Esophagus squamous epithelium (tissue), 5 donors: ENCODE results near the gene DNAJC17. TPM values are rescaled to one million over a fixed set of nuclear protein-coding genes. Genes with fewer than 3 reads are reported as not detected.
A peak's percentile ranks its signal among the peaks of the same experiment; 100 is the strongest.

Experiments
- DNase-seq: peaks from one replicate; lab custom pipeline; 2025; lab: John Stamatoyannopoulos, UW
- H3K27ac ChIP-seq, 4 donors: fragments of 200-600 bp; sonication (generic); one replicate each; pipeline ENCODE4 v1.5.1; 2016 to 2019; ENCODE audit warnings: mild to moderate bottlenecking in 1 of 4
- H3K27me3 ChIP-seq, 4 donors: fragments of 200-600 bp; sonication (generic); 1 replicate in 3 of 4; 2 replicates in 1 of 4; pipeline versions ENCODE4 v1.5.1 to v1.6.0; 2017 to 2021; ENCODE audit warnings: antibody characterized with exemption in 1 of 4
- H3K36me3 ChIP-seq, 3 donors: fragments of 200-600 bp; sonication (generic); one replicate each; pipeline ENCODE4 v1.5.1; 2016 to 2019
- H3K4me1 ChIP-seq, 3 donors: fragments of 200-600 bp; sonication (generic); one replicate each; pipeline ENCODE4 v1.5.1; 2017 to 2019
- H3K4me3 ChIP-seq, 4 donors: fragments of 200-600 bp; sonication (generic); 1 replicate in 3 of 4; 2 replicates in 1 of 4; pipeline ENCODE4 v1.5.1; 2016 to 2019; ENCODE audit warnings: mild to moderate bottlenecking in 2 of 4, moderate library complexity in 1 of 4
- H3K9me3 ChIP-seq, 3 donors: fragments of 200-600 bp; sonication (generic); one replicate each; pipeline ENCODE4 v1.5.1; 2016 to 2019
- CTCF ChIP-seq, 6 experiments: fragments of 450-650 bp in 4 of 6; fragments of 200-600 bp in 2 of 6; sonication (generic) in 2 of 6; IDR thresholded peaks; one replicate each; pipeline ENCODE4 v1.5.1; 2016 to 2019; ENCODE audit warnings: antibody characterized with exemption in 6 of 6, mild to moderate bottlenecking in 4 of 6, moderate library complexity in 4 of 6
- POLR2A ChIP-seq, 4 donors: fragments of 450-650 bp; IDR thresholded peaks; one replicate each; pipeline ENCODE4 v1.6.1; 2017; ENCODE audit warnings: antibody characterized with exemption in 4 of 4, mild to moderate bottlenecking in 4 of 4, moderate library complexity in 3 of 4
- WGBS, 2 donors: methylation state at CpG; one replicate each; pipeline ENCODE4 v1.1.5; 2018; 5-methylcytosine and 5-hydroxymethylcytosine counted together
- intact Hi-C: fragments of 100-400 bp; cut with DNase I; formaldehyde crosslinking; loops from one replicate; pipeline ENCODE4 v1.15.0; 2022
- total RNA-seq, 4 donors: library from RNA; depleted of rRNA; stranded (reverse); fragments of >200 nt; gene quantifications; one replicate each; pipeline ENCODE4 v1.1.0, GENCODE V29; 2016
- donor health status: DM: yes; HTN: yes; CAD: no.

Gene DNAJC17
- total RNA-seq, 4 donors from 2014 or later = 13.9 to 24.0 (median 19.2) TPM

- 77 to 85% methylated on average over 5 of the region's 5 CpGs for WGBS, 2 donors
- DNase-seq = no peak
- intact Hi-C loops = no loop called here
- Histone ChIP-seq H3K36me3 (peaks cover 0 to 17% (median 0%) of the 10 kb centered on the region in 3 donors), H3K4me3 (no peak overlapping the region), H3K9me3 (no peaks in the 10 kb centered on the region), H3K27ac (peak overlapping the region in 3 of 4 donors; percentile 22 to 68 (median 26)), H3K4me1 (peaks cover 43 to 93% (median 46%) of the 10 kb centered on the region in 3 donors), H3K27me3 (no peaks in the 10 kb centered on the region)
- TF ChIP-seq POLR2A (IDR thresholded peaks at IDR 0.05) (no peak), CTCF (IDR thresholded peaks at IDR 0.05) (no peak)
These were observed 18.2 kb downstream of the DNAJC17 start for GRCh38 chr15:40789119-40789518.

GRCh38 chr15:40787991-40788390 lies 19.3 kb downstream of the DNAJC17 start:
- no peak for DNase-seq
- WGBS, 2 donors = 36 to 52% methylated on average over 4 to 5 of the region's 6 CpGs
- intact Hi-C loops = no loop called here
- peak overlapping the region; percentile 72 to 86 (median 79) for H3K27ac ChIP-seq
- H3K4me1 ChIP-seq = peaks cover 35 to 81% (median 40%) of the 10 kb centered on the region in 3 donors
- no peaks in the 10 kb centered on the region for H3K9me3 ChIP-seq
- H3K27me3 ChIP-seq = no peaks in the 10 kb centered on the region
- no peak overlapping the region for H3K4me3 ChIP-seq
- peaks cover 0 to 17% (median 0%) of the 10 kb centered on the region in 3 donors for H3K36me3 ChIP-seq
- no peak for TF ChIP-seq POLR2A (IDR thresholded peaks at IDR 0.05)
- no peak for TF ChIP-seq CTCF (IDR thresholded peaks at IDR 0.05)

- H3K4me1 ChIP-seq = peaks cover 35 to 81% (median 40%) of the 10 kb centered on the region in 3 donors
- WGBS, 2 donors = 11 to 29% methylated on average over 4 of the region's 4 CpGs
- DNase-seq = no peak
- intact Hi-C loops = no loop called here
- TF ChIP-seq CTCF (IDR thresholded peaks at IDR 0.05) = no peak
- TF ChIP-seq POLR2A (IDR thresholded peaks at IDR 0.05) = no peak
- H3K4me3 ChIP-seq = no peak overlapping the region
- H3K9me3 ChIP-seq = no peaks in the 10 kb centered on the region
- no peaks in the 10 kb centered on the region for H3K27me3 ChIP-seq
- peaks cover 0 to 15% (median 0%) of the 10 kb centered on the region in 3 donors for H3K36me3 ChIP-seq
- peak overlapping the region; percentile 72 to 86 (median 79) for H3K27ac ChIP-seq
These were observed 19.9 kb downstream of the DNAJC17 start for GRCh38 chr15:40787344-40787841.

- intact Hi-C loops = no loop called here
- Histone ChIP-seq H3K27me3 (no peaks in the 10 kb centered on the region), H3K36me3 (no peaks in the 10 kb centered on the region), H3K4me1 (peaks cover 35 to 68% (median 40%) of the 10 kb centered on the region in 3 donors), H3K27ac (peak overlapping the region; percentile 72 to 86 (median 79)), H3K4me3 (no peak overlapping the region), H3K9me3 (no peaks in the 10 kb centered on the region)
- 46 to 53% methylated on average over 2 of the region's 2 CpGs for whole genome bisulfite sequencing, 2 donors
- TF ChIP-seq CTCF (IDR thresholded peaks at IDR 0.05) = no peak
- TF ChIP-seq POLR2A (IDR thresholded peaks at IDR 0.05) = no peak
- no peak for DNase-seq
These were observed 21.5 kb downstream of the DNAJC17 start for GRCh38 chr15:40785814-40786213.

- H3K9me3 ChIP-seq = no peaks in the 10 kb centered on the region
- peaks cover 31 to 62% (median 38%) of the 10 kb centered on the region in 3 donors for H3K4me1 ChIP-seq
- H3K36me3 ChIP-seq = peaks cover 0 to 3% (median 0%) of the 10 kb centered on the region in 3 donors
- TF ChIP-seq POLR2A (IDR thresholded peaks at IDR 0.05) (no peak), CTCF (IDR thresholded peaks at IDR 0.05) (peak in 2 of 6 experiments; percentile 6 to 44)
- intact Hi-C loops = no loop called here
- H3K27me3 ChIP-seq = no peaks in the 10 kb centered on the region
- peak overlapping the region; percentile 67 to 86 (median 77) for H3K27ac ChIP-seq
- H3K4me3 ChIP-seq = no peak overlapping the region
- 68 to 76% methylated on average over 3 of the region's 3 CpGs for WGBS, 2 donors
- no peak for DNase-seq
These were observed 22.1 kb downstream of the DNAJC17 start for GRCh38 chr15:40785164-40785563.
